NT2/D1 (cell line): ENCODE results near the gene PKNOX2.

Source experiments
- SUZ12 ChIP-seq: IDR thresholded peaks from 2 replicates; pipeline ENCODE4 v1.6.1; 2011; ENCODE audit not compliant: insufficient read length, insufficient read depth; ENCODE audit errors: extremely low read depth
- YY1 ChIP-seq: IDR thresholded peaks from 2 replicates; pipeline ENCODE4 v1.6.1; 2011; ENCODE audit not compliant: insufficient read length, insufficient read depth
- ZNF274 ChIP-seq: IDR thresholded peaks from 2 replicates; pipeline ENCODE4 v1.6.1; 2011; ENCODE audit warnings: mild to moderate bottlenecking, low read depth, low read length

DNA sequence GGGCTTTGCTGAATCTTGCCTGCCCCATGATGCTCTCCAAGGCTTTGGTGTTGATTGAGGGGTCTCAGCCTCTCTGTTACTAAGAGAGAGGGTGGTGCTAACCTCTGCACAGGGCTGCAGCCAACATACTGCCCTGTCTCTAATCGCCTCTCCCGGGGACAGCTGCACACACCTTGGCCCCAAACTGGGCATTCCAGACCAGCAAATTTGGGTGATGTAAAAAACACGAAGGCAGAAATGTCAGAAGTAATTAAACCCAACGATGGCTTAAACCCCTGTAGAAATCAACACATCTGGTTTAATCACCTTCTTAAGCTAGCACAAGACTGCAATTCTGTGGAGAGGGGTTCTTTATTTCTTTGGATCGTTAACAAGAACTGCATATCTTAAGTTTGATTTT, 215.0 kb downstream of the PKNOX2 start:
- TF ChIP-seq SUZ12 (no peak), YY1 (no peak), ZNF274 (no peak)
